Esophagus muscularis mucosa (tissue), 4 donors: Measurements from ENCODE around the gene KRTAP2-1. TPM values are rescaled to one million over a fixed set of nuclear protein-coding genes. Genes with fewer than 3 reads are reported as not detected.

Experiments
- DNase-seq: peaks from one replicate; pipeline ENCODE4 v3.0.0-alpha.2; 2017; ENCODE audit errors: extremely low spot score
- H3K27ac ChIP-seq, 4 donors: fragments of 200-600 bp; sonication (generic); replicated peaks in 1 of 4; 1 replicate in 3 of 4; 2 replicates in 1 of 4; pipeline ENCODE4 v1.5.1; 2016 to 2019; ENCODE audit warnings: mild to moderate bottlenecking in 1 of 4
- H3K27me3 ChIP-seq, 4 donors: fragments of 200-600 bp; sonication (generic); one replicate each; pipeline versions ENCODE4 v1.5.1 to v1.6.0; 2016 to 2019
- H3K36me3 ChIP-seq, 4 donors: fragments of 200-600 bp; sonication (generic); one replicate each; pipeline ENCODE4 v1.5.1; 2016 to 2019
- H3K4me1 ChIP-seq, 4 donors: fragments of 200-600 bp; sonication (generic); one replicate each; pipeline ENCODE4 v1.5.1; 2016 to 2019
- H3K4me3 ChIP-seq, 4 donors: fragments of 200-600 bp; sonication (generic); 1 replicate in 2 of 4; 2 replicates in 2 of 4; pipeline ENCODE4 v1.5.1; 2016 to 2019; ENCODE audit warnings: mild to moderate bottlenecking in 4 of 4, moderate library complexity in 1 of 4
- H3K9me3 ChIP-seq, 4 donors: fragments of 200-600 bp; sonication (generic); 1 replicate in 3 of 4; 2 replicates in 1 of 4; pipeline ENCODE4 v1.5.1; 2016 to 2019
- CTCF ChIP-seq, 3 experiments: fragments of 200-600 bp in 2 of 3; fragments of 450-650 bp in 1 of 3; sonication (generic) in 2 of 3; IDR thresholded peaks; one replicate each; pipeline ENCODE4 v1.5.1; 2017 to 2019; ENCODE audit warnings: antibody characterized with exemption in 3 of 3, mild to moderate bottlenecking in 2 of 3, moderate library complexity in 1 of 3
- EP300 ChIP-seq: sonication (generic); formaldehyde crosslinking; IDR thresholded peaks from one replicate; pipeline ENCODE4 v1.6.1; 2017; ENCODE audit warnings: antibody characterized with exemption
- POLR2A ChIP-seq: fragments of 450-650 bp; IDR thresholded peaks from one replicate; pipeline ENCODE4 v1.6.1; 2017; ENCODE audit warnings: antibody characterized with exemption, moderate library complexity, mild to moderate bottlenecking, low read depth
- POLR2AphosphoS5 ChIP-seq, 2 donors: sonication (generic); formaldehyde crosslinking; IDR thresholded peaks; one replicate each; pipeline ENCODE4 v1.6.1; 2017; ENCODE audit warnings: antibody characterized with exemption in 2 of 2
- WGBS: methylation state at CpG from one replicate; pipeline ENCODE4 v1.1.5; 2018; 5-methylcytosine and 5-hydroxymethylcytosine counted together
- intact Hi-C: fragments of 100-400 bp; cut with DNase I; formaldehyde crosslinking; loops from one replicate; pipeline ENCODE4 v1.15.1; 2023
- total RNA-seq, 4 donors: library from RNA; depleted of rRNA; stranded (reverse); fragments of >200 nt; gene quantifications; one replicate each; pipeline versions ENCODE4 v1.1.0 to v1.2.1, GENCODE V29; 2016

The KRTAP2-1 gene
- total RNA-seq, 4 donors from 2014 or later = not detected

DNA sequence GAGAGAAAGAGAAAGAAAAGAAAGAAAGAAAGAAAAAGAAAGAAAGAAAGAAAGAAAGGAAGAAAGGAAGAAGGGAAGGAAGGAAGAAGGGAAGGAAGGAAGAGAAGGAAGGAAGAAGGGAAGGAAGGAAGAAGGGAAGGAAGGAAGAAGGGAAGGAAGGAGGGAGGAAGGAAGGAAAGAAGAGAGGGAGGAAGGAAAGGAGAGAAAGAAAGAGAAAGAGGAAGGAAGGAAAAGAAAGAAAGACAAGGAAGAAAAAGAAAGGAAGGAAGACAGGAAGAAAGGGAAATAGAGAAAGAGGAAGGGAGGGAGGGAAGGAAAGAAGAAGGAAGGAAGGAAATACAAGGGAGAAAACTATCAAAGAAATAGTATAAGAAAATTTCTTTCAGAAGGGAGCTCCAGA, 29.7 kb upstream of the KRTAP2-1 start:
- DNase-seq = no peak
- TF ChIP-seq CTCF (IDR thresholded peaks at IDR 0.05) (no peak), EP300 (no peak), POLR2A (no peak), POLR2AphosphoS5 (IDR thresholded peaks at IDR 0.05) (no peak)
- Histone ChIP-seq H3K4me3 (no peak overlapping the region), H3K4me1 (no peaks in the 10 kb centered on the region), H3K9me3 (no peaks in the 10 kb centered on the region), H3K27ac (no peak overlapping the region), H3K36me3 (no peaks in the 10 kb centered on the region), H3K27me3 (peaks cover 0 to 6% (median 0%) of the 10 kb centered on the region in 4 donors)
- intact Hi-C loops = no loop called here

GRCh38 chr17:41073676-41074075, 26.6 kb upstream of the KRTAP2-1 start:
- 86% methylated on average over 2 of the region's 2 CpGs for WGBS
- Histone ChIP-seq H3K9me3 (no peaks in the 10 kb centered on the region), H3K27me3 (peaks cover 0 to 6% (median 0%) of the 10 kb centered on the region in 4 donors), H3K4me3 (no peak overlapping the region), H3K36me3 (no peaks in the 10 kb centered on the region), H3K27ac (no peak overlapping the region), H3K4me1 (no peaks in the 10 kb centered on the region)
- no peak for DNase-seq
- TF ChIP-seq POLR2A (no peak), CTCF (IDR thresholded peaks at IDR 0.05) (no peak), EP300 (no peak), POLR2AphosphoS5 (IDR thresholded peaks at IDR 0.05) (no peak)
- intact Hi-C loops = no loop called here

DNA sequence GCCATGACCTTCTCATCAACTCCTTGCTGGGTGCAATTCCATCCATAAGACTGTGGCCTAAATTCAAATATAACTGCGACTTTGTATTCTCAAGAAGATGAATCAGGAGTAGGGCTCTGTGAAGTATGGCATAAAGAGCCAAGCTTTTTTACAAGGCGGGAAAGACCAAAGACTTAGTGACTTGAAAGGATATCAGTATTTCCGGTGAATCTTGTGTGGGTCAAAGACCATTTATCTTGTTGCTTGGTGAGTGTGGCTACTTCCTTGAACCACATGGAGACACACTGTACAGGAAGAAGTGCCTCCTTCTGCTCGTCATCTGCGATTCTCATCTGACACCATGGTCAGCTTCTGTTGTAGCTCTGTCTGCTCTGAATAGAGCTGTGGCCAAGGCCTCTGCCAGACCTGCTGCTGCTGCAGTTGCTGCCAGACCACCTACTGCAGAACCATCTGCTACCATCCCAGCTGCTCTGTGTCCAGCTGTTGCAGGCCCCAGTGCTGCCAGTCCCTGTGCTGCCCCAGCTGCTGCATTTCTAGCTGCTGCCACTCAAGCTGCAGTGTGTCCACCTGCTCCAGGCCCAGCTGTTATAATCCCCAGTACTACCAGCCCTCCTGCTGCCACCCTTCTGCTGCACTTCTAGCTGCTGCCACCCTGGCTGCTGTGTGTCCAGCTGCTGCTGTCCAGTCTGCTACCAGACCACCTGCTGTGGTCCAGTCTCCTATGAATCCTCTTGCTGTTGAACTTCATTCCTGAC, 24.7 kb upstream of the KRTAP2-1 start:
- H3K36me3 ChIP-seq = no peaks in the 10 kb centered on the region
- H3K4me3 ChIP-seq = no peak overlapping the region
- WGBS = 87% methylated on average over 5 of the region's 5 CpGs
- no peaks in the 10 kb centered on the region for H3K4me1 ChIP-seq
- H3K27ac ChIP-seq = no peak overlapping the region
- intact Hi-C loops = no loop called here
- no peak for TF ChIP-seq CTCF (IDR thresholded peaks at IDR 0.05)
- no peak for TF ChIP-seq POLR2A
- DNase-seq = no peak
- H3K27me3 ChIP-seq = peaks cover 0 to 6% (median 0%) of the 10 kb centered on the region in 4 donors
- no peaks in the 10 kb centered on the region for H3K9me3 ChIP-seq

DNA sequence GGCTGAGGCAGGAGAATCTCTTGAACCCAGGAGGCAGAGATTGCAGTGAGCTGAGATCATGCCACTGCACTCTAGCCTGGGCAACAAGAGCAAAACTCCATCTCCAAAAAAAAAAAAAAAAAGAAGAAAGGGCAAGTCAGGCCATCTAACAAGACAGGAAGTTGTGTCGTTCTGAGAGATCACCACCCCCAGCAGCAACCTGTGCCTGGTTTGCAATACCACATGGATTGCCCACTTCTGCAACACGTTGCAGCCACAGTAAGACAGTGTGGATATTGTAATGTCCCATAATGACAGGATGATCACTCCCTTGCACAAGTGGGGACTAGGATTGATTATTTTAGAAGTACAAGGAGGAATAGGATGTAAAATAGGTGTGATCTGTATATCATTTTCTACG, 21.9 kb upstream of the KRTAP2-1 start:
- no peaks in the 10 kb centered on the region for H3K4me1 ChIP-seq
- WGBS = 83% methylated on average over 3 of the region's 3 CpGs
- H3K27me3 ChIP-seq = no peaks in the 10 kb centered on the region
- no peaks in the 10 kb centered on the region for H3K36me3 ChIP-seq
- intact Hi-C loops = no loop called here
- H3K27ac ChIP-seq = no peak overlapping the region
- H3K4me3 ChIP-seq = no peak overlapping the region
- DNase-seq = no peak
- no peaks in the 10 kb centered on the region for H3K9me3 ChIP-seq
- TF ChIP-seq POLR2A (no peak), CTCF (IDR thresholded peaks at IDR 0.05) (no peak), POLR2AphosphoS5 (IDR thresholded peaks at IDR 0.05) (no peak), EP300 (no peak)

DNA sequence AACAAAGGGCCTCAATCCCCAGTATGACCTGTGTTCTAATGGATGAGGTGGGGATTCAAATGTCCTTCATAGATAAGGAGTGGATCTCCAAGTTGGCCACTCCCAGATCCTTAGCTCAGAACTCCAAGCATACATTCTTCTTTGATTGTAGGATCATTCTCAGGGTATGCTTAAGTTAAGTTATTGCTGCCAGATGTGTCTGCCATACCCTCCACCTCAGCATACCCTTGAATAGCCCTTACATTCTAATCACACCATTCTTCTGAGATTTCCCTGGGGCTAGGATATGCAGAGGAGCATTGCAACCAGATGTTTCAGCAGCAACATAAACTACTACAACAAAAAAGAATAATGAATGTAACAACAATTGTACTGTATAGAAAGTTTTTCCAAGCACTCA, 20.2 kb upstream of the KRTAP2-1 start:
- Histone ChIP-seq H3K9me3 (no peaks in the 10 kb centered on the region), H3K4me3 (no peak overlapping the region), H3K4me1 (no peaks in the 10 kb centered on the region), H3K27me3 (no peaks in the 10 kb centered on the region), H3K27ac (no peak overlapping the region), H3K36me3 (no peaks in the 10 kb centered on the region)
- intact Hi-C loops = no loop called here
- DNase-seq = no peak
- TF ChIP-seq CTCF (IDR thresholded peaks at IDR 0.05) = no peak
- no peak for TF ChIP-seq EP300
